ENCODE results near the gene NOSIP.

GRCh38 chr19:49506575-49507105 lies 73.7 kb downstream of the NOSIP start:
- TF ChIP-seq EZH2 (IDR thresholded peaks at IDR 0.05; ENCODE audit: insufficient read depth, low read length) (no peak), CTCF (IDR thresholded peaks at IDR 0.05; ENCODE audit: insufficient read depth, low read depth, low read length) (peak; percentile 61)

Measured in astrocyte (in vitro differentiated cells and primary cell).